Epithelial cell of proximal tubule (primary cell): ENCODE measurements around the gene UBL4A. TPM values are rescaled to one million over a fixed set of nuclear protein-coding genes. Genes with fewer than 3 reads are reported as not detected.
"Not testable (repeated sequence)": the region's sequence is repeated elsewhere in the genome, so short reads cannot be mapped to it uniquely, and the experiment has no call there.

ENCODE experiments used
- DNase-seq: peaks from one replicate; pipeline ENCODE4 v3.0.0-alpha.2; 2011; ENCODE audit warnings: low read depth
- H3K4me3 ChIP-seq: 2 replicates; pipeline ENCODE4 v1.5.1; 2011; ENCODE audit warnings: low read depth, mild to moderate bottlenecking, low read length
- total RNA-seq: library from RNA; depleted of rRNA; stranded (reverse); fragments of >200 nt; gene quantifications from 2 replicates; pipeline ENCODE4 v1.2.3, GENCODE V29; 2015
- TF ChIP-seq, protein P1 (sequence below): conservative IDR thresholded peaks from 2 replicates; pipeline ENCODE4 v1.5.1; 2012; ENCODE audit warnings: low read depth, mild to moderate bottlenecking, low read length

Gene UBL4A
- total RNA-seq, 1 donor from 2014 or later: 39.4 TPM

DNA sequence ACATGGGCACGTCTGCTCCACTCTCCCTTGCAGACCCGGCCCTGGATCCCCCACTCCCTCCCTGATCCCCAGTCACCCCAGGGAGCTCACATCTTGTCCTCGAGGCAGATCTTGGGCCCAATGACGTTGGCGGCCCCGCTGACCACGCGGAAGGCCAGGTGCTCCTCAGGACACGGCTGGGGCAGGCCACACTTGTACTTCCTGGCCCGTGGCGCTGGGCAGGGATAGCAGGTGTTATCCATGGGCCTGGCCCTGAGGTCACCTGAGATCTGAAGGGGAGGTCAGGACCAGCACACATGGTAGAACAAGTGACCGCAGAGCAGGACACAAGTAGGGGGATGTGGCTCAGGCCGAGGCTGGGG, 21.9 kb upstream of the UBL4A start:
- DNase-seq: no peak

DNA sequence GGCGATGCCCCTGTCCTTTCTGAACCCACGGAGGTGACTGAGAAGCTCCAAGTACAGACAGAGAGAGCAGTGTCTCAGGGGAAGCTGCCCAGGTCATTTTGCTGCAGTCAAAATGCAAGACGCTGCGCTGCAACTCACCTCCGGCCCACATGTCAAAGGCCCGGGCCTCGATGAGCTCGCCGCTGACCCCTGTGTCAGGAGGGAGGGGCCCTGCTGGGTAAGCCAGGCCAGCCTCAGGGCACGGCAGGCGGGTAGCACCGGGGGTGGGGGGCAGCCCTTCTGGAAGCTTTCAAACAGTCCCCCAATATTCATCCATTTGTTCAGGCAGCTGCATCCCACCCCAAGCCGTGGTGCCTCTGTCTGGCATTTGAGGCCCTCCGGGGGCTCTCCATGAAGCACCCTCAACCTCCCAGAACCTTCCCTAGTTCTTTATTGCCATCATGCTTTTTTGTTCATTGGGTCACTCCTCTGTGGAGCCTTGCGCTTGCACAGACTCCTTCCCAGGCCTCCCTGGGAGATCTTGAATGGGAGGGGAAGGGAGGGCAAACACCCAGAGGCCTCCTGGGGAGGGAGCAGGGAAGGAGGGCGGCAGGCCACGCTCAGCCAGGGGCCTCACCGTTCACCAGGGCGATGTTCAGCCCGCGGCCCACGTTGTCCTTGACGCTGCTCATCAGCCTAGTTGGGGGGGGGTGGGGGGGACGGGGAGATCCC, 21.4 kb upstream of the UBL4A start:
- DNase-seq: no peak
- TF ChIP-seq, protein P1, sequence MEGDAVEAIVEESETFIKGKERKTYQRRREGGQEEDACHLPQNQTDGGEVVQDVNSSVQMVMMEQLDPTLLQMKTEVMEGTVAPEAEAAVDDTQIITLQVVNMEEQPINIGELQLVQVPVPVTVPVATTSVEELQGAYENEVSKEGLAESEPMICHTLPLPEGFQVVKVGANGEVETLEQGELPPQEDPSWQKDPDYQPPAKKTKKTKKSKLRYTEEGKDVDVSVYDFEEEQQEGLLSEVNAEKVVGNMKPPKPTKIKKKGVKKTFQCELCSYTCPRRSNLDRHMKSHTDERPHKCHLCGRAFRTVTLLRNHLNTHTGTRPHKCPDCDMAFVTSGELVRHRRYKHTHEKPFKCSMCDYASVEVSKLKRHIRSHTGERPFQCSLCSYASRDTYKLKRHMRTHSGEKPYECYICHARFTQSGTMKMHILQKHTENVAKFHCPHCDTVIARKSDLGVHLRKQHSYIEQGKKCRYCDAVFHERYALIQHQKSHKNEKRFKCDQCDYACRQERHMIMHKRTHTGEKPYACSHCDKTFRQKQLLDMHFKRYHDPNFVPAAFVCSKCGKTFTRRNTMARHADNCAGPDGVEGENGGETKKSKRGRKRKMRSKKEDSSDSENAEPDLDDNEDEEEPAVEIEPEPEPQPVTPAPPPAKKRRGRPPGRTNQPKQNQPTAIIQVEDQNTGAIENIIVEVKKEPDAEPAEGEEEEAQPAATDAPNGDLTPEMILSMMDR: no peak

More for the DNA sequence above, 21.9 kb upstream of the UBL4A start:
- H3K4me3 ChIP-seq: no peak overlapping the region
- TF ChIP-seq, protein P1: no peak

DNA sequence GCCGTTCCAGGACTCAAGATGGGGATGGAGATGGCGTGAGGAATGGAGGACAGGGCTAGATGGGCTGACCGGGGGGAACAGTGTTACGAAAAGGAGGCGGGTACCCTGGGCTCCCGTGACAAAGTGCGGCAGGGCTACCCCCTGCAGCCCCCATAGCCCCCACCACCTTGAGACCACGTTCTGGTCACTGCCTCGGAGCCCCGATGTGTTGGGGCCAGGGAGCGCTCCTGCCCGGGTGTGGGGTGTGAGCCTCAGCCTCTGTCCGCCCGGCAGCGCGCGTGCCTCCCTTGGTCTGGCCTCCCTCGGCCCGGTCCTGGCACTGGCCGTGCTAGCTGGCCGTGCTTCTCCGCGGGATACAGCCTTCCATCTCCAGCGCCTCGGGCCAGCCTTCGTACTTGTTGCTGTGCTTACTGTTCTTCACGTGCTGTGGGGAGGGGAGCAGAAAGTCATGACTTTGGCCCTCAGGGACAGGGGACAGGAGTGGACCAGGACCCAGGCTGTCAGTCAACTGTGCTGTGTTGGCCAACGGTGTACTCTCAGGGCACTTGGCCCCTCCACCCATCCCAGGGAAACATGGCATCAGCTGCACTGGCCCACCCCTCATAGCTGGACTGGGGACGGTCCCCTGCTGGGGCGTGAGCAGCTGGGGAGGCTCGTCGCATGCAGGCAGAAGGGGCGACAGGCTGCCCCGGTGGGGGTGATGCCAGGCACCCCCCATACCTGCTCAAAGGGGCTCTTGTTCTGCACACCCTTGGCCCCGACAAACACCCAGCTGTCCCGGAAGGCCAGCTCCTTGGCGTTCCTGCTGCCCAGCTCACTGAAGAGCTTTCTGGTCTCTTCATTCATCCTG, 20.3 kb upstream of the UBL4A start:
- no peak for DNase-seq
- TF ChIP-seq, protein P1: no peak
- no peak overlapping the region for H3K4me3 ChIP-seq

More for the DNA sequence above, 21.4 kb upstream of the UBL4A start:
- H3K4me3 ChIP-seq: no peak overlapping the region

DNA sequence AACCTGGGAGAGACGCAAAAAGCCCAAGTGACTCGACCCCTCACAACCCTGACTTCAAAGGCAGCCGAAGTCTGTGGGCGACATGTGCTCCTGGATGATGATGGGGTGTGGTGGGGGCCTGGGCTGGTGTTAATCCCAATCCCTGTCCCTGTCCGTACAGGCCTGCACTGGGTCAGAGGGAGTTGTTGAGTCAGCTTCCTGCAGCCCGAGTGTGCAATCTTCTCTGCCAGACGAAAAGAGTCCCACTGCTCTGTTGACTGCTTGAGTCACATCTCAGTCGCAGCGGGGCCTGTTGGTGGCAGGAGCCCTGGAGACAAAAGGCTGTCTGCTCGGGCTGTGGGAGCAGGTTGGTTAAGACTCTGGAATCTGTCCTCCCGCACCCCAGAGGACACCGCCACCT, 19.3 kb upstream of the UBL4A start:
- no peak overlapping the region for H3K4me3 ChIP-seq
- DNase-seq: no peak
- TF ChIP-seq, protein P1: no peak

DNA sequence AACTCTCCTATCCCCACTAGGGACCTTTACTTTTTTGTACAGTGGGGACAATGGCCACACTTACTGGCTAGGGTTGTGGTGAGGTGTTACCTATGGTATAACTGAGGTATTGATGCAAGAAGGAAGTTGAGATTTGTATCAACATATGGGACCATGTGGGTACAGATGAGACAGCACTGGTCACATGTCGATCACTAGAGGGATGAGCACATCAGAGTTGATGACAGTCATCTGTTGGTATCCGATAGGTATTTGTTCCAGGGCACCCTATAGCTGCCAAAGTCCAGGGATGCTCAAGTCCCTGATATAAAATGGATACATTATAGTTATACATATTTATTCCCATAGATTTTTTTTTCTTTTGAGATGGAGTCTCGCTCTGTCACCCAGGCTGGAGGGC, 16.6 kb upstream of the UBL4A start:
- TF ChIP-seq, protein P1: no peak
- no peak overlapping the region for H3K4me3 ChIP-seq
- DNase-seq: no peak

DNA sequence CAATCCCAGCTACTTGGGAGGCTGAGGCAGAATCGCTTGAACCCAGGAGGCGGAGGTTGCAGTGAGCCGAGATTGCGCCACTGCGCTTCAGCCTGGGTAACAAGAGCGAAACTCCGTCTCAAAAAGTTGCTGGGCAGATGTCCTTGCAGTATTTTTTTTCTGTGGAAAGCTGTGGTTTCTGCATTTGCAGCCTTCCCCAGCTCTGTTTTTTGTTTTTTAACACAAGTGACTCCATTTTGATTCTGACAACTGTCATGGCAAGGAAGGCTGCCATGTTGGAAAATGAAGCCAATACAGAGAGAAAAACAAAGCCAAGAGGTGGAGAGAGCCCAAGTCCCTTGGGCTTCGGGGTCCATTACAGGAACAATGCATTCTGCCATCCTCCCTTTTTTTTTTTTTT, 15.7 kb upstream of the UBL4A start:
- no peak for DNase-seq
- TF ChIP-seq, protein P1: no peak
- no peak overlapping the region for H3K4me3 ChIP-seq

DNA sequence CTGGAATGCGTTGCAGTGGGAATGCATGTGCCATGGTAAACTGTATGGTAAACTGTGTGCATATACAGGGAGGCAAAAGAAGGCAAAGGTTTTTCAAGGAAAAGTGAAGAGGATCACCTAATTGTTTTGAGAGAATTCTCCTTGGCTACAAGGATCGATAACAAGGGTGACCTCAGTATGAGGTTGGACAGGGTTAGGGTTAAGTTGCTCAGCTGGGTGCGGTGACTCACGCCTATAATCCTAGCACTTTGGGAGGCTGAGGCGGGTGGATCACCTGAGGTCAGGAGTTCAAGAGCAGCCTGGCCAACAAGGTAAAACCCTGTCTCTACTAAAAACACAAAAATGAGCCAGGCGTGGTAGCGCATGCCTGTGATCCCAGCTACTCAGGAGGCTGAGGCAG, 15.0 kb upstream of the UBL4A start:
- H3K4me3 ChIP-seq, DNase-seq: not testable (repeated sequence)

DNA sequence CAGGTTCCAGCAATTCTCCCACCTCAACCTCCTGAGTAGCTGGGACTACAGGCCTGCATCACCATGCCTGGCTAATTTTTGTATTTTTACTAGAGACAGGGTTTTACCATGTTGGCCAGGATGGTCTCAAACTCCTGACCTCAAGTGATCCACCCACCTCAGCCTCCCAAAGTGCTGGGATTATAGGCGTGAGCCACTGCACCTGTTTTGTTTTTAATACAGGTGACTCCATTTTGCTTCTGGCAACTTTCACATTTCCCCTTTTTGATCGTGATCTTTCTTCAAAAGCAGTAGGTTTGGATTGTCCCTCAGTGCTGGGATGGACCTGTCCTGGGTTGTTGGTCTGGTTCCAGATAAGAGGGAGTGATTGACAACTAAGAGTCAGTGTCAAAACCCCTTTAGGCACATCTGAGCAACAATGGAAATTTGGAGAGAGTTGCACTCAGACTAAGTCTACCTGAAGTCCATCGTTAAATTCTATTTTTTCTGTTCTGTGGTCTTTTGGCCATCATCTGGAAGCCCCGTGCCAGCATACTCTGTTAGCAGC, 10.2 kb upstream of the UBL4A start:
- H3K4me3 ChIP-seq, DNase-seq: not testable (repeated sequence)
